ENCODE results near the gene RREB1.

Gene RREB1

GRCh38 chr6:7124636-7125035, 16.9 kb downstream of the RREB1 start:
- DNase-seq: no peak

GRCh38 chr6:7125290-7125689, 17.5 kb downstream of the RREB1 start:
- no peak for DNase-seq

GRCh38 chr6:7126754-7127153, 19.0 kb downstream of the RREB1 start:
- DNase-seq: no peak

- DNase-seq: no peak
These were observed 19.9 kb downstream of the RREB1 start for GRCh38 chr6:7127680-7128079.

- no peak for DNase-seq
These were observed 21.6 kb downstream of the RREB1 start for GRCh38 chr6:7129360-7129759.

GRCh38 chr6:7129784-7130569, 22.2 kb downstream of the RREB1 start:
- DNase-seq: no peak

- DNase-seq: no peak
These were observed 23.6 kb downstream of the RREB1 start for GRCh38 chr6:7131390-7131789.

GRCh38 chr6:7132398-7133035, 24.8 kb downstream of the RREB1 start:
- DNase-seq: no peak

- no peak for DNase-seq
These were observed 27.4 kb downstream of the RREB1 start for GRCh38 chr6:7134999-7135745.

- DNase-seq: no peak
These were observed 28.0 kb downstream of the RREB1 start for GRCh38 chr6:7135755-7136154.

GRCh38 chr6:7136859-7137334, 29.1 kb downstream of the RREB1 start:
- DNase-seq: peak; percentile 24

GRCh38 chr6:7137335-7138045, 29.7 kb downstream of the RREB1 start:
- DNase-seq: peak; percentile 68

GRCh38 chr6:7138046-7138531, 30.3 kb downstream of the RREB1 start:
- no peak for DNase-seq

- DNase-seq: peak; percentile 80
These were observed 31.2 kb downstream of the RREB1 start for GRCh38 chr6:7138921-7139358.

- no peak for DNase-seq
These were observed 32.2 kb downstream of the RREB1 start for GRCh38 chr6:7139835-7140470.

GRCh38 chr6:7140631-7141378, 33.0 kb downstream of the RREB1 start:
- peak; percentile 79 for DNase-seq

GRCh38 chr6:7142228-7142801, 34.6 kb downstream of the RREB1 start:
- no peak for DNase-seq

GRCh38 chr6:7142918-7143475, 35.2 kb downstream of the RREB1 start:
- no peak for DNase-seq

- DNase-seq: no peak
These were observed 35.8 kb downstream of the RREB1 start for GRCh38 chr6:7143476-7143974.

- DNase-seq: no peak
These were observed 37.3 kb downstream of the RREB1 start for GRCh38 chr6:7144872-7145584.
